HG03457 (cell line): ENCODE data around the gene PGF.

Source experiments
- ATAC-seq: cut with Tn5 transposase; IDR thresholded peaks from one replicate; pipeline ENCODE4 v1.9.1; 2021; ENCODE audit warnings: moderate number of reproducible peaks; ENCODE audit not compliant: unreplicated experiment

Gene PGF

DNA sequence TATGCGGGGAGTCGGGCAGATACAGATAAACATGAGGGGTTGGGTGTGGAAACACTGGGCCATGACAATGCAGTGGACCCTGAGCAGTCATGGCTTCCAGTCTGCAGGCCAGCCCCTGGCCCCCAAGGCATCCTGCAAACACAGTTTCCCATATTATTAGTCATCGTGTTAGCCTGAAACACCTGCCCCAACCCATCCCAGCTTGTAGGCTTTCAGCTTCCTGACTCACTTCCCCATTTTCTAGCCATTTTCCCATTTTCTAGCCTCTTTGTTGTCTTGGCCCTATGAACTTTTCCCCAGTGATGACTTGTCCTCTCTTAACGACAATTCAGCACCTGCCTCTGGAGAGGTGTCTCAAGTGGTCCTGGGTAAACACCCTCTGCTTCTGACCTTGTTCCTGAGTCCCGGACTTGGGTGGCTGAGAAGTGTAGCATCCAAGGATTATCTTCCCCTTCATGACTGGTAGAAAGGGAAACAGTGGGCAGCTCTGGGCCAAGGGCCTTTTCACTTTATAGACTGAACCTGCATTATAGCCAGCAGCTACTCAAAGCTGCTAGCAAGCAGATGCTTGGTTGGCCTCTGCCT lies 4.3 kb upstream of the PGF start:
- ATAC-seq: no peak

DNA sequence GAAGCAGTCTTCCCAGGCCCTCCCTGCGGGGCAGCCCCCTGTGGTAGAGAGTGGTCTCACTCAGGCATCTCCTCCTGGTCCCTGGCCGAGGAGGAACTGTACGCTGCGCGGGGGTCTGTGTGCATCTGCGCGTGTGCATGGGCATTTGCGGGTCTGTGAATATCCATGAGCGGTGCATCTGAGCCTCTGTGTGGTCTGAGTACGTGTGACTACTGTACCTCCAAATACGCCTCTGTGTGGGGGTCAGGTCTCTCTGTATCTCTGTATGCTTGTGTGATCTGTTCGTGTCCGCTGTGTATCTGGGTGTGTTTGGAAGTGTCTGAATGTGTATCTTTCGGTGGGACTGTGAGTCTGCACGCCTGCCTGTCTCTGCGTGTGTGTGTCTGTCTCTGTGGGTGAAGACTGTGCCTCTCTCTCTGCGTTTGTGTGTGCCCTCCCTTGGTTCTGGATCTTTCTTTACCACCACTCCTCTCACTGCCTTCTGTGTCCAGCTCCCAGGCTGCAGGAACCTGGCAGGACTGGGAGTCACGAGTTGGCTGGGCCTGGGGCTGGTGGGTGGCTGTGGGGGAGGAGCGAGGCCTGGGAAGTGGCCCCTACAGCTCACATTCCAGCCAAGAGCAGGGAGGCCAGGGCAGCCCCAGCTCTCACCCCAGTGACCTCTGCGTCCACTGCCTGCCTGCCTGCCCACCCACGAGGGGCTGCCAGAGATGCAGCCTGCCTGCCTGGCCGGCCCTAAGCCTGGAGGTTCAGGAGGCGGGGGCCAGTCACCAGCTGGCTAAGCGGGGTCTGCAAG lies 1.1 kb upstream of the PGF start:
- ATAC-seq: no peak

DNA sequence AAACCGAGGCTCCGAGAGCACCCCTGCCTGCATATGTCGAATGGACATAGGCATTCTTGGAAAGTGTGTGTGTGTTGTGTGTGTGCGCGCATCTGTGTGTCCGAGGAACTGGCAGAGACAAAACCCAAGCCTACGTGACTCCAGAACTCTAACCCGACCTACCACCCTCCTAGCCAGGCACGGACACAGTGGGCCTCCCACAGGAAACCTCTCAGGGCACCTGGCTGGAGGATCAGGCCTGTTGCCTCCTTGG lies 556 bp upstream of the PGF start:
- ATAC-seq: no peak

DNA sequence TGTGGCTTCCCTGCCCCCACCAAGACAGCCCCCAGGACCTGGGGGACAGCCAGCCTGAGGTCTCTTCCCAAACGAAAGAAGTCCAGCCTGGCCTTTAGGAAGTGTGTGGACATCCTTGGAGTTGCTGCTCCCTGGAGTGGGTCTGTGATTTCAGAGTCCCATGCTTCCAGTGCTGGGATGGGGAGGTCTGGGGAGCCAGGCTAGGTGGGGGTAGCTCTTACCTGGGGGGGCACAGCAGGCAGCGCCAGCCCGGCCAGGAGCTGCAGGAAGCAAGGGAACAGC lies 509 bp downstream of the PGF start:
- no peak for ATAC-seq

DNA sequence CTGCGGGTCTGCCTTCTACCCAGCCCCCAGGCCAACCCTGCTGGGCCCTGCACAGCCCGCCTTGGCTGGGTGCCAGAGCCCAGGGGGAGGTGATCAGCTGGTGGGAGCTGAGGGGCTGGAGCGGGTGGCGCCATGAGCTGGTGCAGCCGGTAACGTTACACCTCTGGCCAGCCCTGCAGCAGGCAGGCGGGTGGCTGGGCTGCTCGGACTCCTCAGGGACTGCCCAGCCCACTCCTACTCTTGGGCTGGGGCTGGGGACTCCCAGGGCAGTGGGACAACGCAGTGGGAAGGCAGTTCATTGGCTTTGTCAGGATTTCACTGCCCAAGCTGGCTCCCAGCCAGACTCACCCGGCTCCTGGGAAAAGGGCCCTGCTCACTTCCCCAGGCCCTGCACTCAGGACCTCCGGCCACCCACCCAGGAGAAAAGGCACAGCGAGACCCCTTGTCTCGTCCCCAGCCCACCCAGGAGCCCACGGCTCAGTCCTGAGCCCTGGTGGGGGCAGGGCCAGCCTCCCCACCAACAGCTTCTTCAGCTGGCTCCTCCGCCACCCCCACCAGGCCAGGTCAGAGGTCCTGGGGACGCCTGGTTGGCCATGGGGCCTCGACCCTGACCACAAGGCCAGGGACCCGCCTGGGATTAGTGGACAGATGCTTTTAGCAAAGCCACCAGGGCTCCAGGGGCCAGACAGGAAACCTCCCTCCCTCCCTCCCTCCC lies 1.0 kb downstream of the PGF start:
- no peak for ATAC-seq

DNA sequence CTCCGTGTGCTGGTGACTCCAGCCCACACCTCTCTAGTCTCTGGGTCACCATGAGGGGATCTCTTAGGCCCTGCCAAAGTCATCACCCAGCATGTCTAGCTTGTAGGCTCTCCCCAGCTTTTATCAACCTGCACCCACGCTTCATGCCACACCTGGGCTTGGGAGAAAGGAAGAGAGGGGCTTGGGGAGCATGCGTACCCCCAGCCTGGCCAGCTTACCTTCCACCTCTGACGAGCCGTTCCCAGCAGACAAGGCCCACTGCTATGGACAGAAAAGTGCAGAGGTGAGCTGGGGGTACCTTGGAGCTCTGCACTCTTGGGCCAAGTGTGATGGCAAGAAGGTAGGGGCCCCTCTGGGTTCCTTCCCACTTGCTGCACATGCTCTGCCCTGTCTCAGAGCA lies 1.7 kb downstream of the PGF start:
- ATAC-seq: no peak

DNA sequence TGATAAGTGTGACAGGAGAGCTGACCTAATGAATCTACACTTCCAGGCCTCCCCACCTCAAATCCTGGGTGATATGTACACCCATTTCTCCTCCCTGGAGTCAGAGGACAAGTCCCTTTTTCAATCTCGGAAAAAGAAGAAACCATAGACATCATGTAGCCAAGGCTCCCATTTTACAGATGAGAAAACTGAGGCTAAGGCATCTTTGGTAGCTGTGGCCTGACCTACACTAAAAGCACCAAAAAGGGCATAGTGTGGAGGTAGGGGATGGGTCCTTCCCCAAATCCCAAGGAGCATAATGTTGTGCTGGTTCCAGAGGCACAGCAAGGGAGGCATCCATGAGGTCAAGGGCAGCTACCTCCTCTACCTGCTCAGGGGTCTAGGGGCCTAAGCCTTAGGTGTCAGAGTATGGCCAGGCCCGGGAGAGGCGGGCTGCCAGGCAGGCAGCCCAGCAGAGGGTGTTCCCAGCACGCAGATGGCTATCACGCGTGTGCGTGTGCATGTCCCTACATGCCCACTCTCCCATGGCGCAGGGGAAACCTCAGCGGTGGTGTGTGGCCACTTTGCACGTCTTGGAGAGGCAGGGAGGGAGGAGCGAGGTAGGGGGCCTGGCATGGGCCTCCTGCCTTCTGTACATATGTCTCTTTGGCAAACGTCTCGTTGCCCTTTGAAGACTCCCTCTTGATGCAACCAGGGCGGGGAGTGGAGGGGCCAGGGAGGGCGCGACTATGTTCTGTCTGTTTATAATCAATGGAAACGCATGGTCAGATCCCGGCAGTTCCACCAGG lies 2.5 kb downstream of the PGF start:
- ATAC-seq: no peak

DNA sequence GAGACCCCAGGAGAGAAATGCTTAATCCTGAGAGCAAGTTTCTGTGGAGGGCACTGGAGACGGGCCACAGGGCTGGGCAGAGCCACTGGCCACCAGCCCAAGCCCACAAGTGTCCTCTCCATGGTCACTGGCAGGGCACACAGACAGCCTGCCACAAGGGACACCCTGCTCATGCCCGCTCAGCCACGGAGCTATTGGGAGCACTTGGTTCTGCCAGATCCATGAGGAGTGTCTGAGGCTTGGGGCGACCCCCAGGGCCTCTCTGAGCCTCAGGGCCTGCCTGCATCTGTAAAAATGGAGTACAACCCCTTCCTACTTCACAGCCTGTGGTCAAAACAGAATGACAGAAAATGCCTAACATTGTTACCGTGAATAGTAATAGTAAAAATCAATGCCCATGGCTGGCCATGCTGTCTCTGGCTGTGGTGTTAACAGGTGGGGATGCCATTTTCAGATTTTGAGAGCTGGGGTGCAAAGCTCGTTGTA lies 3.2 kb downstream of the PGF start:
- no peak for ATAC-seq

DNA sequence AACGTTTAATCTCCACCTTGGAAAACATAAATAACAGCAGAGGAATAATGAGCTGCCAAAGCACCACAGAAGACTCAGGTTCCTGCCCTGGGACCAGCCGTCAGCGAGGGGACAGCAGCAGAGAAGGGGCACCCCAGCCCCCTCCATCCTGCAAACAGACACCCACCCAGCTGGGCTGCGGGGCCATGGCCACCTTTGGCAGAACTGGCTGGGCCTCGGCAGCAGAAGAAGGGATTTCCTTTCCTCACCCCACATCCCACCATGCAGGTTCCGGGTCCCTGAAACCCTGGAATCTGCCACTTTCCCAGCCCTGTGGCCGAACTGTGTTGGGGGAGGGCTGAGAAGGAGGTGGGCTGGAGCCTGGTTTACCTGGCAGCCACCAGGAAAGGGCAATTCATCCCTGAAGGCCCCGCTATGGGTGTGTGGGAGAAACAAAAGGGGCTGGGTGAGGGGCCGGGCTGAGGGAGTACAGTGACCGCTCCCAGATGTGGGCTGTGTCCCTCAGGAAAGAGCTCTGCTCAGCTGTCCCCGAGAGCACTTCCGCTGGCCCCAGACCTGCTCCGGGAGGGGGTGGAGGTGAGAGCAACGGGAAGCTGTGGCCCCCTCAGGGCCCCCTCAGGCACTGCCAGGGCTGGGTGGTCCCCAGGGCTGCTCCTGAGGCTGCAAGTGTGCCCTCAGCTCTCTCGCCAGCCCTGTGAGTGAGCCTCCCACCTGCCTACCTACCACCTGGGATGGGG lies 3.8 kb downstream of the PGF start:
- no peak for ATAC-seq

DNA sequence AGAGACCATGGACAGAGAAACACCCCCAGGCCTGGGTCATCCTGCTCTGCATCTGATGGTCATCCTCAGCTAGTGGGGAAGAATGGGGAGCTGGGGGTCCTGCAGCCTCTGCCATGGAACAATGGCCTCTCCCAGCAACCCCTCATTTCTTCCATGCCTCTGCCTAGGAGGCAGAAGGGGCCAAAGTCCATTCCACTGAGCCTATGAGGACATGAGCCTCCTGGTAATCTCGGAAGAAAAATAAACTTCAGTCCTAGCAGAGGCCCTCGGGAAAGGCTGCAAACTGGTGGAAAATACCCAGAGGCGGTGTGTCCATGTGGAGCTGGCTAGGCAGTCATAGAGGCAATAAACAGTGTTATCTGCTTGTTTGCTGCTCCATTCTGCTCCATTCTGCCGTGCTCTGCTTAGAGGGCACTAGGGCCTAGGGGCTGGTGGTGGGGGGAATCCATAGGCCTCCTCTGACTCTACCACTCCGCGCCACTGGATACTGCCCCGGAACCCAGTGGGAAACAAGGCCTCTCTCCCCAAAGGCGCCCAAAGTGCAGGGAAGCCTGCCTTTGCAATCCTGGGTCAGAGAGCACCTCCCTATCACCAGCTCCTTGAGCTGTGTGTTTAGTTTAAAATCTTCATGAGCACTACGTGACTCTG lies 4.5 kb downstream of the PGF start:
- ATAC-seq: no peak

DNA sequence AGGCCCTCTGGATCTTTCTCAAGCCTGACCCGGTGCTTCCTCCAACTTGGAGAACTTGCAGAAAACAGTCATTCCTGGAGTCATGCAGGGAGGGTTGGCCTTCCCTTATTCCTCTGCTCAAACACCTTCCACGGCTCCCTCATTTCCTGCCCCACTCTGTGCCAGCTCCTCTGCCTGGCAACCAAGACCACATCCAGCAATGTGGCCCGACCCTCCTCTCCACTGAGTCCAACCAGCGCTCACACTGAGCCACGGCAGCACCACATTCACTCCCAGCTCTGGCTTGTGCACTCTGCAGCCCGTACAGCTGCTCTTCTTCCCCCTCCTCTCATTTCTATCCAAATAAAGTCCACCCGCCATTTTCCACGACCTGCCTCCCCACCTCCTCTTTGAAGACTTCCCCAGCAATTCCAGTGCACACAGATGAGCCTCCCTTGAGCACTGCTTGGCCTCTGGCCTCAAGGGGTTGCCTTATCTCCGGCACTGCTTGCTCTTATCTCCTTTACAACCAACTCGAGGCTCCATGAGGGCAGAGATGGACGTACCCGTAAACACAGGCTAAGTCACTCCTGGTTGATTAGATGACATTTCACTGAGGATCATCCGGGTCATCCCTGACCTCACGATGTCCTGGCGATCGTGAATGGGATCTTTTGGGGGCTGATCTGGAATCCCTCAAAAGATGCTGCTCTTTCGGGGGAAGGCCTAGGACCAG lies 5.4 kb downstream of the PGF start:
- ATAC-seq: no peak

DNA sequence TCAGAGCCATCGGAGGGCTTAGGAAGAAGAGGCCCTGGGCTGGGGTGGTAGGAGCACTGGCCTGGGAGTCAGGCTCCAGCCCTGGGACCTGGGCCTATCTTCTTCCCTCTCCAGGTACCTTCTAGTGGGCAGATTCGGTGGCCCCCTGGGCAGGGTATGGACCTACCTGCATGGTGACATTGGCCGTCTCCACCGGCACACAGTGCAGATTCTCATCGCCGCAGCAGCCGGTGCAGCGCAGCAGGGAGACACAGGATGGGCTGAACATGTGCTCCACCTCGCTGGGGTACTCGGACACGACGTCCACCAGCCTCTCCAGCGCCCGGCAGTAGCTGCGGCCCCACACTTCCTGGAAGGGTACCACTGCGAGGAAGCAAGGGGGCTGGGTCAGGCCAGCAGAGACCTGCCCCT lies 6.2 kb downstream of the PGF start:
- ATAC-seq: no peak

DNA sequence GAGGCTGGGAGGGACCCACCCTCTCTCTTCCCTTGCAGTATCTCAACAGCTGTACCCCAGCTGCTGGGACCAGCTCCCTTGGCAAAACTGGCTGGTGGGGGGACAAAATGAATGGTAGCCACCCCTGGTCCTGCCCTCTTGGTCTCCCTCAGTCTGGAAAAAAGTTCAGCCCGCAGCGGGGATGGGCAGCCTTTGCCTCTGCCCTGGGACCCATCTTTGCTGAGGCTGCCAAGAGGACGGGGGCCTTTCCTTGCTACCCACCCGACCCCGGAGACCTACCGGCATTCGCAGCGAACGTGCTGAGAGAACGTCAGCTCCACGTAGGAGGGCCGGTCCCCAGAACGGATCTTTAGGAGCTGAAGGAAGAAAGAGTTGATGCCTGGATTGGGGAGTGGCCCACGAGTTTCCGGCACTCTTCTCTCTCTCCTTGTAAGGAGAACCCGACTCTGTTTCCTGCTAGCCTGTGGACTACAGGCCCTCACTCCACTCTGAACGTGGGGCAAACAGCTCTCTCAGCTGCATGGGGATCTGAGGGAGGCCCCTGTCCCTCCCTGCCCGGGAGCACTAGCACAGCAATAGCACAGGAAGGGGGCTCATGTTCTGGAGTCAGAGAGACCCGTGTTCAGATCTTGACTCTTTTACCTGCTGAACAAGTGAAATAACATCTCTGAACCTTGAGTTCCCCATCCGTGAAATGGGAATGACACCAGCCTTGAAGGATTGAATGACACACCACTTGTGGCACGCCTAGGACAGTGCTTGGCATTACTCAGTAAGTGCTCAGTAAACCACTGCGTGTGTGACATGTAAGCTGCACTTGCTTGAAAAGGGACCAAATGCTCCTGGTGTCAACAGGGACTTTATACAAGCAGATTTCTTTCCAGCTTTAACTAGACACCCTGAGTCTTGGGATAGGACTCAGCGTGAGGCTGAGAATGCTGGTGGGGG lies 6.9 kb downstream of the PGF start:
- ATAC-seq: no peak

DNA sequence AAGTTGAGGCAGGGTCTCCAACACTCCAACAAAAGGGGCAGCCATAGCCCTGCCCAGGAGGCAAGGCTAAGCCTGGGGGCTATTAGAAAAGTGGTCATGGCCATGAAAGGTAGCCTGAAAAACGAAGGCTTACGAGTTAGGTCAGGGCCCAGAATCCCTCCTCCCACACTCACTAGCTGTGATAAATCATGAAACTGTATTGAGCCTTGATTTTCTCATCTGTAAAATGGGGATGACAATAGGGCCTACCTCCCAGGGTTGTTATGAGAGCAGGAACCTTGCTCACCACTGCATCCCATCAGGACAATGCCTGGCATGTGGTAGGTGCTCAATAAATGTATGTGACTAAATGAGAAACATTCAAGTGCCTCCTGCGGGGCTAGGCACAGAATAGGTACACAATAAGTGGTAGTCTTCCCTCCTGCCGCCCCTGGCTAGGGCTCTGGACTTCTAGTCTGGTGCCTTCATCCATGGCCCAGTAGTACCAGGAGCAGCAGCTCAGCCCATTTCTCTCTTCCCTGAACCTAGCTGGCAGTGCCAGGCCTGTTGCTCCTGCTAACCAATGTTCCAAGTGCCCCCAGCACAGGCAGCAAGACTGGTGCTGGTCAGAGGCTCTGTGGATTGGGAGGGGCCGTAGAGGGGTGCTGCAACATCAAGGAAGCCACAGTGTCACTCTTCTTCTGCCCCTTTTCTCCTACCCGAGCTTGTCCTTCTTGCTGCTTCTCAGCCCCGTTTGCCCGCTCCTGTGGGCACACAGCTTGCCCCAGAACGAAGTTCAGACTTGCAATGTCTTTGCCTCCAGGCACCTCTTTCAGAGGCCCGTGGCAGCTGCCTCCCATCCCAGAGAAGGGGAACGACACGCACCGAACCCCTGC lies 7.8 kb downstream of the PGF start:
- ATAC-seq: no peak

DNA sequence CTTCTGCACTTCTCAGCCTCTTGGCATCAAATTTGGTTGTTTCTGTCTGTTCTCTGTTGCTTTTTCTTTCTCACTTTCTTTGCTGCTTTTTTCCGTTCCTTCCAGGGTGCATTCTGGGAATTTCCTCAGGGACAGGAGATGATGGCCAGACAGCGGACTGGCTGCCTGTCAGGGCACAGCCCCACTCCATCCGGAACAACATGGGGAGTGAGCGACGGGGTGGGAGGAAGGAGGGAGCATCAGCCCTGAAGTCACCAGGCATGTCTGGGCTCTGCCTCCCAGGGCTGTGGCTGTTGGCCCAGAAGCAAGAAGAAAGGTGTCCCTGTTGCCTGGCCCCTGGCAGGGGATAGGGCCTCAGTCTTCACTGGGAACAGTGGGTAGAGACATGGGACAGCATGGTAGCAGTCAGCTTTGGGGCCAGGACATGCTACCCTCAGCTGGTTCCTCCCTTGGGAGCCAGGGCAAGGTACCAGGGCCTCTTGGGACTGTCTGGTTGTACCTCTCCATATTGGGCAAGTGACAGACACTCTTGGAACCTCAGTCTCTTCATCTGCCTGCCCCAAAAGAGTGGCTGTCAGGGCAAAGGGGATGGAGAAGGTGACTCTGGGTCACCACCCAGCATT lies 8.6 kb downstream of the PGF start:
- no peak for ATAC-seq

DNA sequence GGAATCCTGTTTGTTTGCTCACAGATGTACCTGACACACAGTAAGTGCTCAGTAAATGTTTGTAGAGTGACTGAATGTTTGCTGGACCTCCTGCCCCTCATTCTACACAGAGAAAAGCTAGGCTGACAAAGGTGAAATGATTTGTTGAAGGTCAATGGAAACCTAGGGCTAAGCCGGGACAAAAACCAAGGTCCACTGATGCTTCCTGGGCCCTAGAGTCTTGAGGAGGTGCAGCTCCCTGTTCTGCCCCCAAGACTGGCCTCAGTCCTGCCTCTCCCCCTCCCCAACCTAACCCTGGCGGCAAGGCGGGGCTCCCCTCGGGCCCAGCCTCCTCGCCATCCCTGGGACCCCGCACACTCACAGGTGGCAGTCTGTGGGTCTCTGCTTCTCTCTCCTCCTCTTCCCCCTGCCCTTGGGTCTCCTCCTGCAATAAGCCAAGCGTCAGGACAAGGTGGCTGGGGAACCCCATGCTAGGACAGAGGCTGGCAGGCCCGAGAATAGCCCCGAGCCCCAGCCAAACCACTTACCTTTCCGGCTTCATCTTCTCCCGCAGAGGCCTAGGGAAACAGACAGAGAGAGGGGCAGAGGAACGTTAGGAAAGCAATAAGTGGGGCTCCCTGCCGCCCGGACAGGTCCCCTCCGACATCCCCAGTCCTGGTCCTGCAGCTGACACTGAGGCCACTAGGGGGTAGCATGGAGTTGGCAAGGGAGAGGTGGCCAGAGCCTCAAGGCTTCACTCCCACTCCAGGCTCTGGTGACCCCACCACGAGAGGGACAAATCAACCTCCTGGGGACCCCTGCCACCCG lies 9.3 kb downstream of the PGF start:
- ATAC-seq: no peak
